ENCODE data around the gene TMEM209.

GRCh38 chr7:130208516-130208915 is 3.3 kb upstream of the TMEM209 start:
- TF ChIP-seq CTCF (IDR thresholded peaks at IDR 0.05; ENCODE audit: low read length) (no peak), EZH2 (IDR thresholded peaks at IDR 0.05; ENCODE audit: borderline replicate concordance, low read length) (no peak)
